HepG2 (cell line): ENCODE measurements around the gene JMJD8. TPM values are rescaled to one million over a fixed set of nuclear protein-coding genes. Genes with fewer than 3 reads are reported as not detected.

Source experiments
- GMEB1 ChIP-seq: sonication (generic); formaldehyde crosslinking; IDR thresholded peaks from 2 replicates; pipeline ENCODE4 v1.5.1; 2020; ENCODE audit warnings: missing genetic modification reagents, mild to moderate bottlenecking, borderline replicate concordance
- KAT7 ChIP-seq: IDR thresholded peaks from 2 replicates; pipeline ENCODE4 v1.6.1; 2018; ENCODE audit warnings: borderline replicate concordance, missing compliant biosample characterization
- LCORL ChIP-seq, 2 experiments: fragments of 450-650 bp in 1 of 2; sonication (generic) in 1 of 2; formaldehyde crosslinking in 1 of 2; IDR thresholded peaks; 2 replicates each; pipeline versions ENCODE4 v1.5.0 to v1.6.1; 2017 to 2020; ENCODE audit warnings: antibody characterized with exemption in 1 of 2, missing genetic modification reagents in 1 of 2
- MED8 ChIP-seq: sonication (generic); formaldehyde crosslinking; IDR thresholded peaks from 2 replicates; pipeline ENCODE4 v1.8.1; 2023; ENCODE audit warnings: mild to moderate bottlenecking, missing genetic modification reagents; ENCODE audit not compliant: insufficient replicate concordance
- MXI1 ChIP-seq: IDR thresholded peaks from 3 replicates; pipeline ENCODE4 v1.6.1; 2012; ENCODE audit warnings: low read depth, low read length, inconsistent platforms, borderline replicate concordance
- POLR2A ChIP-seq, 2 experiments: IDR thresholded peaks; 2 replicates each; pipeline ENCODE4 v1.6.1; 2011; ENCODE audit warnings: low read depth in 2 of 2, low read length in 2 of 2, mild to moderate bottlenecking in 1 of 2, moderate library complexity in 1 of 2; ENCODE audit not compliant: insufficient read depth in 1 of 2
- SCMH1 ChIP-seq: sonication (generic); formaldehyde crosslinking; IDR thresholded peaks from 2 replicates; pipeline ENCODE4 v1.9.0; 2021; ENCODE audit warnings: missing genetic modification reagents, mild to moderate bottlenecking, borderline replicate concordance
- SUZ12 ChIP-seq: fragments of 150-350 bp; IDR thresholded peaks from 2 replicates; pipeline ENCODE4 v1.6.1; 2014; ENCODE audit warnings: low read depth, low read length
- ZHX2 ChIP-seq, 2 experiments: sonication (generic) in 1 of 2; formaldehyde crosslinking in 1 of 2; IDR thresholded peaks; 2 replicates each; pipeline versions ENCODE4 v1.6.1 to v1.9.0; 2014 to 2022; ENCODE audit warnings: antibody characterized with exemption in 1 of 2, borderline replicate concordance in 1 of 2, inconsistent platforms in 1 of 2, low read depth in 1 of 2, missing genetic modification reagents in 1 of 2
- polyA plus RNA-seq, 8 experiments: library from polyadenylated mRNA; depleted of rRNA in 3 of 8; stranded (reverse) in 7 of 8; unstranded in 1 of 8; fragments of >200 nt; fragmentation: Illumina TruSeq in 4 of 8; extraction: Trizol in 4 of 8; gene quantifications; 2 replicates each; pipeline versions ENCODE4 v1.2.1 to v1.2.3, GENCODE V29; 2011 to 2016; ENCODE audit warnings: low read depth in 4 of 8, missing spikeins in 1 of 8, mixed read lengths in 1 of 8; ENCODE audit not compliant: insufficient read depth in 1 of 8
- total RNA-seq, 5 experiments: library from RNA; depleted of rRNA; stranded (reverse); fragments of >200 nt; fragmentation: Illumina TruSeq; extraction: Trizol; gene quantifications; 2 replicates each; pipeline ENCODE4 v1.2.3, GENCODE V29; 2016; ENCODE audit warnings: low read depth in 1 of 5
- TF ChIP-seq, protein P1 (sequence below): sonication (generic); formaldehyde crosslinking; IDR thresholded peaks from 2 replicates; pipeline ENCODE4 v1.4.0; 2020; ENCODE audit warnings: missing genetic modification reagents, mild to moderate bottlenecking, borderline replicate concordance
- TF ChIP-seq, protein P2 (sequence below): fragments of 450-650 bp; IDR thresholded peaks from 2 replicates; pipeline ENCODE4 v1.6.1; 2017; ENCODE audit warnings: mild to moderate bottlenecking

Gene JMJD8
- total and polyA plus RNA-seq, 2 of the 13 experiments (the other 11 are each of a cell fraction or from before 2014, with no cell fraction given) = 2.6 to 11.8 TPM

GRCh38 chr16:648781-649589 lies 35.1 kb downstream of the JMJD8 start, which contains the start of gene WDR90 (continued):
- TF ChIP-seq, protein P1, sequence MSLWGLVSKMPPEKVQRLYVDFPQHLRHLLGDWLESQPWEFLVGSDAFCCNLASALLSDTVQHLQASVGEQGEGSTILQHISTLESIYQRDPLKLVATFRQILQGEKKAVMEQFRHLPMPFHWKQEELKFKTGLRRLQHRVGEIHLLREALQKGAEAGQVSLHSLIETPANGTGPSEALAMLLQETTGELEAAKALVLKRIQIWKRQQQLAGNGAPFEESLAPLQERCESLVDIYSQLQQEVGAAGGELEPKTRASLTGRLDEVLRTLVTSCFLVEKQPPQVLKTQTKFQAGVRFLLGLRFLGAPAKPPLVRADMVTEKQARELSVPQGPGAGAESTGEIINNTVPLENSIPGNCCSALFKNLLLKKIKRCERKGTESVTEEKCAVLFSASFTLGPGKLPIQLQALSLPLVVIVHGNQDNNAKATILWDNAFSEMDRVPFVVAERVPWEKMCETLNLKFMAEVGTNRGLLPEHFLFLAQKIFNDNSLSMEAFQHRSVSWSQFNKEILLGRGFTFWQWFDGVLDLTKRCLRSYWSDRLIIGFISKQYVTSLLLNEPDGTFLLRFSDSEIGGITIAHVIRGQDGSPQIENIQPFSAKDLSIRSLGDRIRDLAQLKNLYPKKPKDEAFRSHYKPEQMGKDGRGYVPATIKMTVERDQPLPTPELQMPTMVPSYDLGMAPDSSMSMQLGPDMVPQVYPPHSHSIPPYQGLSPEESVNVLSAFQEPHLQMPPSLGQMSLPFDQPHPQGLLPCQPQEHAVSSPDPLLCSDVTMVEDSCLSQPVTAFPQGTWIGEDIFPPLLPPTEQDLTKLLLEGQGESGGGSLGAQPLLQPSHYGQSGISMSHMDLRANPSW = peak; percentile 60; the same call in 1 of the 2 replicates
- TF ChIP-seq MED8 (CRISPR knock-in tag) (peak; percentile 91), SUZ12 (no peak), ZHX2 (IDR thresholded peaks at IDR 0.05; ENCODE audit: low read depth) (peak; percentile 83), ZHX2 (CRISPR knock-in tag; IDR thresholded peaks at IDR 0.05; ENCODE audit: borderline replicate concordance) (peak; percentile 62; the same call in 1 of the 2 replicates), KAT7 (CRISPR knock-in tag) (peak; percentile 81; the same call in 1 of the 2 replicates), SCMH1 (CRISPR knock-in tag) (no peak), GMEB1 (peak; percentile 84), MXI1 (peak; percentile 100), LCORL (IDR thresholded peaks at IDR 0.05) (no peak), LCORL (CRISPR knock-in tag; IDR thresholded peaks at IDR 0.05) (peak; percentile 90), POLR2A (IDR thresholded peaks at IDR 0.05; ENCODE audit: insufficient read depth in 1 of 2, low read depth in 2 of 2, low read length in 2 of 2) (peak; percentile 61 to 74)
- TF ChIP-seq, protein P2, sequence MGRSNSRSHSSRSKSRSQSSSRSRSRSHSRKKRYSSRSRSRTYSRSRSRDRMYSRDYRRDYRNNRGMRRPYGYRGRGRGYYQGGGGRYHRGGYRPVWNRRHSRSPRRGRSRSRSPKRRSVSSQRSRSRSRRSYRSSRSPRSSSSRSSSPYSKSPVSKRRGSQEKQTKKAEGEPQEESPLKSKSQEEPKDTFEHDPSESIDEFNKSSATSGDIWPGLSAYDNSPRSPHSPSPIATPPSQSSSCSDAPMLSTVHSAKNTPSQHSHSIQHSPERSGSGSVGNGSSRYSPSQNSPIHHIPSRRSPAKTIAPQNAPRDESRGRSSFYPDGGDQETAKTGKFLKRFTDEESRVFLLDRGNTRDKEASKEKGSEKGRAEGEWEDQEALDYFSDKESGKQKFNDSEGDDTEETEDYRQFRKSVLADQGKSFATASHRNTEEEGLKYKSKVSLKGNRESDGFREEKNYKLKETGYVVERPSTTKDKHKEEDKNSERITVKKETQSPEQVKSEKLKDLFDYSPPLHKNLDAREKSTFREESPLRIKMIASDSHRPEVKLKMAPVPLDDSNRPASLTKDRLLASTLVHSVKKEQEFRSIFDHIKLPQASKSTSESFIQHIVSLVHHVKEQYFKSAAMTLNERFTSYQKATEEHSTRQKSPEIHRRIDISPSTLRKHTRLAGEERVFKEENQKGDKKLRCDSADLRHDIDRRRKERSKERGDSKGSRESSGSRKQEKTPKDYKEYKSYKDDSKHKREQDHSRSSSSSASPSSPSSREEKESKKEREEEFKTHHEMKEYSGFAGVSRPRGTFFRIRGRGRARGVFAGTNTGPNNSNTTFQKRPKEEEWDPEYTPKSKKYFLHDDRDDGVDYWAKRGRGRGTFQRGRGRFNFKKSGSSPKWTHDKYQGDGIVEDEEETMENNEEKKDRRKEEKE = no peak
